ENCODE results near the gene LILRB5. TPM values are rescaled to one million over a fixed set of nuclear protein-coding genes. Genes with fewer than 3 reads are reported as not detected.
"Not testable (repeated sequence)": the region's sequence is repeated elsewhere in the genome, so short reads cannot be mapped to it uniquely, and the experiment has no call there.

LILRB5 gene
- total RNA-seq, result not detected in 2 replicates

DNA sequence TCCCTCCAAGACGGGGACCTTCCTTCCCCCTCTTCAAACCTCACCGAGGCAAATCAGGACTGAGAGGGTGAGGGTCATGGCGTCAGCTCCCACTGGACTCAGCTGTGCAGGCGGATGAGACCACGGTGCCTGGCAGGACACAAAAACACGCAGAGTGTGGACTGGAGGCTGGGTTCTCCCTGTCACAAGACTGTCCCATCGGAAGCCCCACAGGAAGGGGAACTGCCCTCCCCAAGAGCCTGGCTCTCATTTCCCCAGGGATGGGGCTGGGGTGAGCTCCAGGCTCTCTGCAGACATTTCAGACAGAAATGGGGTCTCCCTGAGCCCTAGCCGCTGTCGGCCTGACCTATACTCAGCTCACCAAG is at the start of gene LILRB5:
LILRB5 (minus strand) TSS at position 158 of the 365 bp plus-strand sequence; CDS start at position 78, 80 bp downstream.
- Mint-ChIP-seq H3K4me1 (ENCODE audit: low read depth) (no peaks in the 10 kb centered on the region), H3K4me3 (no peak within 1 kb of the TSS), H3K36me3 (ENCODE audit: low read depth) (no peaks in the 10 kb centered on the region), H3K9me3 (no peaks in the 10 kb centered on the region), H3K27me3 (ENCODE audit: insufficient read depth) (no peaks in the 10 kb centered on the region), H3K27ac (no peak within 1 kb of the TSS)
- intact Hi-C loops (cut with micrococcal nuclease), result no loop called here
- no peak for DNase-seq (ENCODE audit: low spot score)

DNA sequence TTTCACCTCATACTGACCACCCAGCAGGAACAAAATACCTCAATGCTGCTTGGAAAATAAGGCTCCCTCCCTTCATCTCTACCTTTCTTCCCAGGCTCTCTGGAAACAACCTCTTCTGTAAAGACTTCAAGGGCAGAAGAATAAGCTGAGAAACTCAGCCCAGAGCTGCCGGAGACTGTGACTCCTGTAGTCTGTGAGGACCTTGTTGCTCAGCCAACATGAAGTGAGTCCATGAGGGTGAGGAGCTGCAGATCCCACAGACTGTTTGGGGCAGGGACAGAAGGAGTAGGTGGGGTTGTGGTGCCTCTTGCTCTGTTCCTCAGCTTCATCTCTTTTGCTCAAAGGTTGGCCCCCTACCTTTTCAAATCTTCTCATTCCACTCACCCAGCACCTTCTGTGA is 48.1 kb upstream of the LILRB5 start:
- no peak overlapping the region for H3K4me3 Mint-ChIP-seq
- intact Hi-C loops (cut with micrococcal nuclease), result no loop called here
- no peaks in the 10 kb centered on the region for H3K9me3 Mint-ChIP-seq
- H3K4me1 Mint-ChIP-seq (ENCODE audit: low read depth), result peaks cover 22% of the 10 kb centered on the region
- H3K27me3 Mint-ChIP-seq (ENCODE audit: insufficient read depth), result peaks cover 11% of the 10 kb centered on the region
- no peaks in the 10 kb centered on the region for H3K36me3 Mint-ChIP-seq (ENCODE audit: low read depth)
- no peak overlapping the region for H3K27ac Mint-ChIP-seq
- DNase-seq (ENCODE audit: low spot score), result no peak

DNA sequence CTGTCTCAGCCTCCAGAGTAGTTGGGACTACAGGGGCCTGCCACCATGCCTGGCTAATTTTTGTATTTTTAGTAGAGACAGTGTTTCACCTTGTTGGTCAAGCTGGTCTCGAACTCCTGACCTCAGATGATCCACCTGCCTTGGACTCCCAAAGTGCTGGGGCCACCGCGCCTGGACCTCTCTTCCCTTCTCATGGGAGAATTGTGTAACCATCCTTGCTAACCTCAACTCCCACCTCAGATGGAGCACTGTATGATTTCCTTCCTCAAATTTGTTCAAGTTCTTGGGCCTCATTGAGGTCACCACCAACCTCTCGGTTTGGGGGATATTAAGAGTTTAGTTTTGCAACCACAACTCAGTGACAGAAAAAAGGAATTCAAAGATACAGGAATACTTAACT is 45.2 kb upstream of the LILRB5 start:
- no peaks in the 10 kb centered on the region for H3K36me3 Mint-ChIP-seq (ENCODE audit: low read depth)
- peaks cover 22% of the 10 kb centered on the region for H3K4me1 Mint-ChIP-seq (ENCODE audit: low read depth)
- no peaks in the 10 kb centered on the region for H3K9me3 Mint-ChIP-seq
- H3K27ac Mint-ChIP-seq, result no peak overlapping the region
- H3K27me3 Mint-ChIP-seq (ENCODE audit: insufficient read depth), result peaks cover 10% of the 10 kb centered on the region
- H3K4me3 Mint-ChIP-seq, result no peak overlapping the region
- DNase-seq (ENCODE audit: low spot score), result no peak
- intact Hi-C loops (cut with micrococcal nuclease), result no loop called here

GRCh38 chr19:54299515-54299914 is 42.4 kb upstream of the LILRB5 start:
- Mint-ChIP-seq H3K9me3 (no peaks in the 10 kb centered on the region), H3K4me1 (ENCODE audit: low read depth) (peaks cover 11% of the 10 kb centered on the region), H3K4me3 (no peak overlapping the region), H3K27ac (no peak overlapping the region), H3K27me3 (ENCODE audit: insufficient read depth) (peaks cover 6% of the 10 kb centered on the region), H3K36me3 (ENCODE audit: low read depth) (no peaks in the 10 kb centered on the region)
- intact Hi-C loops (cut with micrococcal nuclease), result no loop called here
- no peak for DNase-seq (ENCODE audit: low spot score)

- Mint-ChIP-seq H3K9me3 (no peaks in the 10 kb centered on the region), H3K36me3 (ENCODE audit: low read depth) (no peaks in the 10 kb centered on the region), H3K27me3 (ENCODE audit: insufficient read depth) (peaks cover 6% of the 10 kb centered on the region), H3K27ac (no peak overlapping the region), H3K4me3 (no peak overlapping the region), H3K4me1 (ENCODE audit: low read depth) (peaks cover 7% of the 10 kb centered on the region)
- intact Hi-C loops (cut with micrococcal nuclease), result no loop called here
- DNase-seq (ENCODE audit: low spot score), result no peak
Observed at GRCh38 chr19:54299126-54299498, 42.0 kb upstream of the LILRB5 start.

GRCh38 chr19:54298357-54299125 is 41.5 kb upstream of the LILRB5 start:
- H3K36me3 Mint-ChIP-seq (ENCODE audit: low read depth), result no peaks in the 10 kb centered on the region
- H3K9me3 Mint-ChIP-seq, result no peaks in the 10 kb centered on the region
- intact Hi-C loops (cut with micrococcal nuclease), result no loop called here

DNA sequence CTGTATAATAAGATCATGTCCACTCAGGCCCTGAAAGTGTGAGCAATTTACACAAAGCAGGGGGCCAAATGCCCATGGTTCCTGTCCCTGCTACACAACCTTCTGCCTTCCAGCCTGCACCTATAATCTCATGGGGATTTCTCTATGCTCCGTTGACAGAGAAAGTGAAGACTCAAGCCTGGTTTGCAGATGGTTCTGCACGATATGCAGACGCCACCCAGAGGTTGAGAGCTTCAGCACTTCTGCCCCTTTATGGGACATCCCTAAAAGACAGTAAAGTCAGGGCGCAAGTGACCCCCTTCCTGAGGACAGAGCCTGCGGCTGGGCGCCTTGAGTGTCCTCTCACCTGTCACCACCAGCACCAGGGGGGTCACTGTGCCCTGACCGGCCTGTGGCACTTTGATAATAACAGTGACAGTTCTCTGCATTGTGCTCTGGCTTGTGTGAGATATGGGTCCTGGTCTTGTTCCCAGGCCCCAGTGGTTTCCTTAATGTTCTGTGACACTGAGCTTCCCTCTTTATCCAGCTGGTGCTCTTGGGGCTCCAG is 40.8 kb upstream of the LILRB5 start:
- peaks cover 1% of the 10 kb centered on the region for H3K27me3 Mint-ChIP-seq (ENCODE audit: insufficient read depth)
- no peaks in the 10 kb centered on the region for H3K9me3 Mint-ChIP-seq
- H3K4me3 Mint-ChIP-seq, result no peak overlapping the region
- no peaks in the 10 kb centered on the region for H3K4me1 Mint-ChIP-seq (ENCODE audit: low read depth)
- no peak for DNase-seq (ENCODE audit: low spot score)
- H3K36me3 Mint-ChIP-seq (ENCODE audit: low read depth), result no peaks in the 10 kb centered on the region
- H3K27ac Mint-ChIP-seq, result no peak overlapping the region
- intact Hi-C loops (cut with micrococcal nuclease), result no loop called here

More at GRCh38 chr19:54298357-54299125, 41.5 kb upstream of the LILRB5 start:
- Mint-ChIP-seq H3K4me1 (ENCODE audit: low read depth) (peaks cover 2% of the 10 kb centered on the region), H3K4me3 (no peak overlapping the region), H3K27ac (no peak overlapping the region), H3K27me3 (ENCODE audit: insufficient read depth) (peaks cover 1% of the 10 kb centered on the region)
- DNase-seq (ENCODE audit: low spot score), result no peak

DNA sequence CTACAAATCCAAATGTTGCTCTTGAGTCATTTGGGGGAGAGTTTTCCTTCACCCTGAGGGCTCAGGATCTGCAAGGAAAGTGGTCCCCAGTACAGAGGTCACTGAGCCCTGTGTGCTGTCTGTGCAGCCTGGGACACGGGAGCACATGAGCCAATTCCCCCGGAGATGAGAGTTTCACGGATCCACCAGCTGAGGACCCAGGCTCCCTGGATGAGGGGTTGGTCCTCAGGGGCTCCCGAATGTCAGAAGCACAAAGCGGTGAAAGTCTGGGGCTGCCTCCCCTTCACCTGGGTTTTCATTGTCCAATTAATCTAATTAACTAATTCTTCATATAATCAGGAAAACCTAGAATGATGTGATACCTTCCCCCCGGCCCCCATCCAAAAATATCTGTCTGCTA is 37.5 kb upstream of the LILRB5 start:
- Mint-ChIP-seq H3K9me3 (no peaks in the 10 kb centered on the region), H3K4me3 (no peak overlapping the region), H3K4me1 (ENCODE audit: low read depth) (no peaks in the 10 kb centered on the region), H3K27ac (no peak overlapping the region), H3K27me3 (ENCODE audit: insufficient read depth) (no peaks in the 10 kb centered on the region), H3K36me3 (ENCODE audit: low read depth) (no peaks in the 10 kb centered on the region)
- intact Hi-C loops (cut with micrococcal nuclease), result no loop called here
- no peak for DNase-seq (ENCODE audit: low spot score)

GRCh38 chr19:54289160-54289559 is 32.1 kb upstream of the LILRB5 start:
- DNase-seq (ENCODE audit: low spot score); H3K9me3 Mint-ChIP-seq; H3K4me3 Mint-ChIP-seq; intact Hi-C loops (cut with micrococcal nuclease); H3K36me3 Mint-ChIP-seq (ENCODE audit: low read depth); H3K27ac Mint-ChIP-seq; H3K27me3 Mint-ChIP-seq (ENCODE audit: insufficient read depth); H3K4me1 Mint-ChIP-seq (ENCODE audit: low read depth): not testable (repeated sequence)

DNA sequence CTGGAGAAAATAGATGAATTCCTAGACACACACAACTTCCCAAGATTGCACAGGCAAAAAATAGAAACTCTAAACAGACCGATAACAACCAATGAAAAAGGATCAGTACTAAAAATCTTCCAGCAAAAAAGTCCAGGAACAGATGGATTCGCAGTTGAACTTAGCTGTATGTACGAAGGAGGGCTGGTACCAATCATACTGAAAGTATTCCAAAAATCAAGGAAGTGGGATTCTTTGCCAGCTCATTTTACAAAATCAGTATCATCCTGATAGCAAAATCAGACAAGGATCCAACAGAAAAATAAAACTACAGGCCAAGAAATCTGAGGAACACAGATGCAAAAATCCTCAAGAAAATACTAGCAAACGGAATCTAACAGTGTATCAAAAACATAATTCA is 30.4 kb upstream of the LILRB5 start:
- Mint-ChIP-seq H3K27me3 (ENCODE audit: insufficient read depth) (peaks cover 11% of the 10 kb centered on the region), H3K9me3 (no peaks in the 10 kb centered on the region), H3K36me3 (ENCODE audit: low read depth) (no peaks in the 10 kb centered on the region), H3K27ac (no peak overlapping the region), H3K4me1 (ENCODE audit: low read depth) (peaks cover 7% of the 10 kb centered on the region), H3K4me3 (no peak overlapping the region)
- DNase-seq (ENCODE audit: low spot score), result no peak
- intact Hi-C loops (cut with micrococcal nuclease), result no loop called here

DNA sequence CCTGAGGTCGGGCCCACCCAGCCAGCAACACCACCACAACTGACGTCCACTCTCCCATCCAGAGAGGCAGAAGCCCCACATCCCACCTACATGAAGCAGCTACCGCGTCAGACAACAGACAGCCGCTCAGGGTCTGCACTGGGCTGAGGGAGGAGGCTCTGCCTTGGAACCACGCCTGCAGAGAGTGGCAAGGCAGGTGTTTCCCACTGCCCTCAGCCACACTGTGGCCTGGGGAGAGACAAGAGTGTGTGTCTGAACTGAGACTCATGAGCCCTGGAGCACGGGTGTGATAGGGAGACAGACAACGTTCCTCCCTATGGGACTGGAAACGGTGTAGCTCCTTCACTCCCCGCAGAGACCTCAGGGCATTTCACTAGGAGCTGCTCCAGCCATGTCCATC is 29.2 kb upstream of the LILRB5 start:
- peaks cover 16% of the 10 kb centered on the region for H3K27me3 Mint-ChIP-seq (ENCODE audit: insufficient read depth)

GRCh38 chr19:54285427-54286056 is 28.5 kb upstream of the LILRB5 start:
- H3K9me3 Mint-ChIP-seq; H3K4me3 Mint-ChIP-seq; H3K27ac Mint-ChIP-seq; H3K36me3 Mint-ChIP-seq (ENCODE audit: low read depth); H3K4me1 Mint-ChIP-seq (ENCODE audit: low read depth); intact Hi-C loops (cut with micrococcal nuclease); DNase-seq (ENCODE audit: low spot score): not testable (repeated sequence)
- H3K27me3 Mint-ChIP-seq (ENCODE audit: insufficient read depth), result peaks cover 22% of the 10 kb centered on the region

More for the DNA sequence above, 29.2 kb upstream of the LILRB5 start:
- H3K36me3 Mint-ChIP-seq (ENCODE audit: low read depth); intact Hi-C loops (cut with micrococcal nuclease); H3K4me1 Mint-ChIP-seq (ENCODE audit: low read depth); H3K9me3 Mint-ChIP-seq; H3K27ac Mint-ChIP-seq; DNase-seq (ENCODE audit: low spot score); H3K4me3 Mint-ChIP-seq: not testable (repeated sequence)

DNA sequence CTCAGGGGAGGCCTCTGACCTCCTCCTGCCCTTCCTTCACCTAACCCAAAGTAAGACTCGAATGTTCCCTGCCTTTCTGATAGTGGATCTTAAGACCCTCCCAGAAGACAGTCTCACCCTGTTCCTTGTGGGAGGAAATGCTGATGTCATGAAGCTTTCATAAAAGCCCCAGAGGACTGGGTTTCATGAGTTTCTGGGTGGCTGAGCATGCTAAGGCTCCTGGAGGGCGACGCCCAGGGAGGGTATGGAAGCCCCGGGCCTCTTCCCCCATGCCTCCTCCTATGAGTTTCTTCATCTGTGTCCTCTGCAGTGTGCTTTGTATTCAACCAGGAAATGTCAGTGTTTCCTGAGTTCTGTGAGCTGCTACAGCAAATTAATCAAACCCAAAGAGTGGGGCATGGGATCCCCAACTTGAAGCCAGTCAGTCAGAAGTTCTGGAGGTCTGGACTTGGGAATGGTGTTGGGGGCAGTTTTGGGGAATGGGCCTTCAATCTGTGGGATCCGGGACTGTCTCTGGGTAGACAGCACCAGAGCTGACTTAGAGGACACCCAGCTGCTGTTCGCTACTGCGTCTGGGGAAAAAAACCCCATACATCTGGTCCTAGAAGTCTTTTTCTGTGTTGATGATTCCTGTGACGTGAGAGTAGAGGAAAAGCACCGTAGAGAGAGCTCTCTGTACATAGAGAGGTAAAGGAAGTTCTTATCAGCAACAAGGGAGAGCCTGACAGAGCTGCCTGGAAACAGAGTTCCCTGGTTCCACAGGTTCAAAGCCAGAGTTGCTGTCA is 25.8 kb upstream of the LILRB5 start:
- DNase-seq (ENCODE audit: low spot score), result no peak
- Mint-ChIP-seq H3K9me3 (no peaks in the 10 kb centered on the region), H3K36me3 (ENCODE audit: low read depth) (no peaks in the 10 kb centered on the region), H3K4me3 (no peak overlapping the region), H3K27ac (no peak overlapping the region), H3K4me1 (ENCODE audit: low read depth) (peaks cover 7% of the 10 kb centered on the region), H3K27me3 (ENCODE audit: insufficient read depth) (peaks cover 27% of the 10 kb centered on the region)
- intact Hi-C loops (cut with micrococcal nuclease), result no loop called here
